ENCODE results near the gene IMP4.

IMP4 gene

DNA sequence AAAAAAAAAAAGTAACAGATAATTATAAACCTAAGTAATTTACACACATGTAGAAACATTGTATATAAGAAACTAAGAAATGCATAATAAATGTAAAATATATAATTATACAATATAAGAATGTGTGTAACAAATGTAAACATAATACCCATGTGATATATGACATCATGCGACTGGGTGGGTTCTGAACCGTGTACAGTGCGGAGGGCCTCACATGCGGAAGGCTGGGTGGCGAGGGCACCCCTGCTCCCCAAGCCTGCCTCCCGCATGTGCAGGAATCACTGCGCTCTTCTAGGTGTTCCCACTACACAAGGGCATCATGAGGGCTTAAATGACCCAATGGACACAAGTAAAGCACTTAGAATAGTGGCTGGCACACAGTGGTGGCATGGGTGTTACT, 15.2 kb downstream of the IMP4 start:
- no peak for DNase-seq (ENCODE audit: low spot score)

DNA sequence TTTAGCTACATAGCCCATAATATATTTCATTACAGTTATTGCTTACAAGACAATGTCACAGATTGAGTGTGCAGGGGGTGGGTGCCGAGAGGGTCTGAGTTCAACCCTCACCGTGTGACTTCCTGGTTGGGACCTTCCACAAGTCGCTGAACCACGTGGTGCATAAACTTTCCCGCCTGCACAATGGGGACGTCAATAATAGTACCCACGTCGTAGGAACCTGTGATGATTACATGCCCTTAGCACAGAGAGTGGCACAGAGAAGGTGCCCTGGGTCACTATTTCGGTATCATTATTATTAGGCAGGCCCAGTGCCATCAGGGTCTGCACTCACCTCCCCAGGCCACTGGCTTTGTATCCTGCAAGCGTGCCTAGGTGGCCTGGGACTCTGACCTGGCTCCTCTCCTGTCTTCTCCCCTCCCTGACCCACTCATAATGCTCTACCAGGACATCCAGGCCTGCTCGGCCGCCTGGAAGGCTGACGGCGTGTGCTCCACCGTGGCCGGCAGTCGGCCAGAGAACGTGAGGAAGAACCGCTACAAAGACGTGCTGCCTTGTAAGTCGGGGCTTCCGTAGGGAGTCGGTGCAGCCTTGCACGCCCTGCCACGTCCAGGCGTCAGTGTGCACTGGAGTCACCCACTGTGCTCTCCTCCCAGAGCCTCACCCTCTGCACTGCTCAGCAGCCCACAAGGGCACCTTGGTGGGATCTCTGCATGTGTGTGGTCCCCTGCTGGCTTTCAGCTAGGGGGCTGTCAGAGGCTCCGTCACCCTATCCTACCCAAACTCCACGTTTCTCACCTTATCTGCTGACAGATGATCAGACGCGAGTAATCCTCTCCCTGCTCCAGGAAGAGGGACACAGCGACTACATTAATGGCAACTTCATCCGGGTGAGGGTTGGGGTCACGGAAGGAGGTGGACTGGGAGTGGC, 16.0 kb downstream of the IMP4 start:
- no peak for DNase-seq (ENCODE audit: low spot score)

DNA sequence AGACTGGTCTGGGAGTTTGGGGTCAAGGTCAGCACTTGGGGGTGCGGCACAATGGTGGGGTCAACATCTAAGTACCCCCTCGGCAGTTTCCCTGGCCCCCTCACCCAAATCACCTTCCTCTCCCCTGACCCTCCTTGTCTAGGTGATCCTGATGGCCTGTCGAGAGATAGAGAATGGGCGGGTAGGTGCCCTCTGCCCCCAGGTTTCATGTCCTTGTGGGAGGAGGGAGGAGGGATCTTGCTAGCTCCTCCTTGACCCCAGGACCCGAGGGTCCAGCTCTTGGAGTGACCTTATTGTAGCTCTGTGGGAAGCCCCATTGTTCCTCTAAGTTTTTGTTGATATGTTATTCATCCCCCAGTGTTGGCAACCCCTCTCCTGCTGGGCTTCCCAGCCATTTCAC, 16.8 kb downstream of the IMP4 start:
- no peak for DNase-seq (ENCODE audit: low spot score)

DNA sequence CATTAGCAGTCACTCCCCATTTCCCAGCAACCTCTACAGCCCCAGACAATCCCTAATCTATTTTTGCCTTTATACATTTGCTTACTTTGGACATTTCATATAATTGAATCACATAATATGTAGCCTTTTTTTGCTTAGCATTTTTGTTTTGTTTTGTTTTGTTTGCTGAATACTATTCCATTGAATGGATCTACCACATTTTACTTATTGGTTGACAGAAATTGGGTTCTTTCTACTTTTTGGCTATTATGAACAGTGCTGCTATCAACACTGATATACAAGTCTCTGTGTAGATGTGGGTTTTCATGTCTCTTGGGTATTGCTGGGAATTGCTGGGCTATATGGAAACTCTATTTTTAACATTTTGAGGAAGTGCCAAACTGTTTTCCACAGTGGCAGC, 20.8 kb downstream of the IMP4 start:
- DNase-seq (ENCODE audit: low spot score), result no peak

DNA sequence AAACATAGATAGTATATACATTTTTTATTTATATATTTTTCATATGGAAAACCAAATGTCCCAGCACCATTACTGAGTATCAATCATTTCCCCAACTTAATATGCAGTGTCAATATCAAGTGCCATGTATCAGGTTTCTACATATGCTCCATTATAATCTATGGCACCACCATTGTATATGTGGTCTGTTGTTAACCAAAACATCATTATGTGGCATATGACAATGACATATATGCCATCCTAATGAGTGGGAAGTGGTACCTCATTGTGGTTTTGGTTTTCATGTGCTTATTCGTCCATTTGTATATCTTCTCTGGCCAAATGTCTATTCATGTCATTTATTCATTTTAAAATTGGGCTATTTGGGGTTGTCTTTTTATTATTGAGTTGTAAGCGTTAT, 22.4 kb downstream of the IMP4 start:
- DNase-seq (ENCODE audit: low spot score), result no peak

DNA sequence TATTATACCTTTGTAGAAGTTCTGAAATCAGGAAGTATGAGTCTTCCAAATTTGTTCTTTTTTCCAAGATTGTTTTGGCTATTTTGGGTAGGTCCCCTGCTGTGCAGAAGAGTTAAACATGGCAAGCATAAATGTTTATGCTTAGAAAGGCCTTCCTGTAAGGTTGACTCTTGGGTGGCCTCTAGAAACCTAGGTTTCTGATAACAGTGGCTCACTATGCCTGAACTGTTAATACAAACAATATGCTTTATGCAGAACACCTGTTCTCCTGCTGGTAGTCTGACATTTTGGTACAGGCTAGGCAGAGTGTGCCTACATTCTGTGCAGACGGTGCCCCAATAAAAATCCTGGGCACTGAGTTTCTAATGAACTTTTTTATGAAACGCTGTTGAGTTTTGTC, 23.3 kb downstream of the IMP4 start:
- DNase-seq (ENCODE audit: low spot score), result no peak

DNA sequence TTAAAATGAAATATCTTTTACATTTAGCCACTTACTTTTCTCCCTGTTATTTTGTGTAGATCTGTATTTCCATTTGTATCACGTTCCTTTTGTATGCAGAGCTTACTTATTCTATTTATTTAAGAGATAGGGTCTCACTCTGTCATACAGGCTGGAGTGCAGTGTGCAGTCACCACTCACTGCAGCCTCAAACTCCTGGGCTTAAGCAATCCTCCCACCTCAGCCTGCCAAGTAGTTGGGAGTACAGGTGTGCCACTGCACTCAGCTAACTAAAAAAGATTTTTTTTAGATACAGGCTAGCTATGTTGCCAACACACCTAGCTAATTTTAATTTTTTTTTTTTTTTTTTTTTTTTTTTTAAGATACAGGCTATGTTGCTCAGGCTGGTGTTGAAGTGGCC, 24.0 kb downstream of the IMP4 start:
- DNase-seq (ENCODE audit: low spot score), result no peak

DNA sequence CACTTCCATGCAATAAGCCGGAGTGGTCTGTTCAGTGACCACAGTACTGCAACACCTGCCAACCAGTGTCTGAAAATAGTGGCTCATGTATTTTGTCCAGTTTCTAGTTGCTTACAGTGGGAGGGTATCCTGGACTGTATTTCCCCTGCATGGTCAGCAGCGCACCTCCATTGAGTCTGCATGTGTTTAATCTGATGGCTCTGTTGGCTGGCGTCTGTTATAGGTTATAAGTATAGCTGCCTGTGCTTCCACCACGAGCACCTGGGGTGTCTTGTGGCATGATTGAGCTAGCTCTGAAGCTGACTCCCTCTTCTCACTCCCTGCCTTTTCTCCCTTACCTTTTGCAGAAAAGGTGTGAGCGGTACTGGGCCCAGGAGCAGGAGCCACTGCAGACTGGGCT, 26.1 kb downstream of the IMP4 start:
- DNase-seq (ENCODE audit: low spot score), result no peak

DNA sequence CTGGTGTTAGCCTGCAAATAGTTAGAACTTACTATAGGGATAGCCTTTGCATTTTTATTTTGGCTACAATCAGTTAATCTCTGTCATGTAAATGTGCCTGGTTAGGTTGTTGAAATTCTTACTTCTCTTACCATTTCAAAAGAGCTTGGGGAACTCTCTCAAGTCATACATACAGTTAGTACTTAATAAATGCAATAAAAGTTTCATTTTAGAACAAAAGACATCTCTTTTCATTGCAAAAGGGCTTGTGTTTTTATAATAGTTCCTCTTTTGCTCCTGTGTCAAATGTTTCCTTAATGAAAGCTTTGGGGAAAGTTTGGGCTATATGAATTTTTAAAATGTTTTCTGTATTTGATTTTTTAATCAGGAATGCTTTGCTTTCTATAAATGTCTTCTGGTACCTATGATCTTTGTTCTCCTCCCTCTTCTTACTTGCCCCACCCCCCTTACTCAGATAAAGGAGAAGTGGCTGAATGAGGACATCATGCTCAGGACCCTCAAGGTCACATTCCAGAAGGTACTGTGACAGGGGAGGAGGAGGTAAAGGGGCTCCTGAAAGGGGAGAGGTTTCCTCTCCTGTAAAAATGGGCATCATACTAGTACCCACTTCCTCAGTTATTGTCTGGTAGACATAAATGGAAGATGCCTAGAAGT, 26.7 kb downstream of the IMP4 start:
- DNase-seq (ENCODE audit: low spot score), result no peak

DNA sequence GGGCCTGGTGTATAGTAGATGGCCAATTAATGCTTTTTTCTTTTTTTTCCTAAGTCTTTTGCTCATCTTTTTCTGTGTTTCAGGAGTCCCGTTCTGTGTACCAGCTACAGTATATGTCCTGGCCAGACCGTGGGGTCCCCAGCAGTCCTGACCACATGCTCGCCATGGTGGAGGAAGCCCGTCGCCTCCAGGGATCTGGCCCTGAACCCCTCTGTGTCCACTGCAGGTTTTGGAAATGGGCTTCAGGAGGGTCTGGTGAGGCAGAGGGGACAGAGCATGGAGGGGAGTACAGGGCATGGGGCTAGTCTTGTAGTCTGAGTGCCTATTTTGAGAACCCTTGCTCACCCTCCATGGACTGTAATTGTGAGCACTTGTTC, 27.3 kb downstream of the IMP4 start:
- no peak for DNase-seq (ENCODE audit: low spot score)

DNA sequence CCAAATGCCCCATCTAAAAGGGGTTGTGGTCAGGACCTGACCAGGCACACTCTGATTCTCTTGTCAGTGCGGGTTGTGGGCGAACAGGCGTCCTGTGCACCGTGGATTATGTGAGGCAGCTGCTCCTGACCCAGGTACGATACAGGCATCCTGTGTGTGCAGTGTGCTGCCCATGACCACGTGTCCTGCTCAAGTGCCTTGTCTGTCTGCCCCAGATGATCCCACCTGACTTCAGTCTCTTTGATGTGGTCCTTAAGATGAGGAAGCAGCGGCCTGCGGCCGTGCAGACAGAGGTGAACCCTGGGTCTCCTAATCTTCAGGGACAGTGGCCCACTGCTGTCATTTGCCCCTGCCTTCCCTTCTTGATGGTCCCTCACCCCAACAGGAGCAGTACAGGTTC, 27.8 kb downstream of the IMP4 start:
- DNase-seq (ENCODE audit: low spot score), result peak; percentile 52

DNA sequence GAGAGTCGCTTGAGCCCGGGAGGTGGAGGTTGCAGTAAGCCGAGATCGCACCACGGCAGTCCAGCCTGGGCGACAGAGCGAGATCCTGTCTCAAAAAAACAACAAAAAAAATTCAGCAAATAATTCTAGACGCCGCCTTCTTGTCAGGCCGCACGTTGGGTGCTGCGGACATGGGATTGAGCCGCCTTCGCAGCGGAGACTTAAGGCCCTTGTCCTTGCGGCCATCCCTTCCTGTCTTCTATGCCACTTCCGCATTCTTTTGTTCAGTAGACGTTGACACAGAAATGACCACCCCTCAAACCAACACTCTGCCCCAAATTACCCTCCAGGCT, 29.0 kb downstream of the IMP4 start:
- DNase-seq (ENCODE audit: low spot score), result no peak

DNA sequence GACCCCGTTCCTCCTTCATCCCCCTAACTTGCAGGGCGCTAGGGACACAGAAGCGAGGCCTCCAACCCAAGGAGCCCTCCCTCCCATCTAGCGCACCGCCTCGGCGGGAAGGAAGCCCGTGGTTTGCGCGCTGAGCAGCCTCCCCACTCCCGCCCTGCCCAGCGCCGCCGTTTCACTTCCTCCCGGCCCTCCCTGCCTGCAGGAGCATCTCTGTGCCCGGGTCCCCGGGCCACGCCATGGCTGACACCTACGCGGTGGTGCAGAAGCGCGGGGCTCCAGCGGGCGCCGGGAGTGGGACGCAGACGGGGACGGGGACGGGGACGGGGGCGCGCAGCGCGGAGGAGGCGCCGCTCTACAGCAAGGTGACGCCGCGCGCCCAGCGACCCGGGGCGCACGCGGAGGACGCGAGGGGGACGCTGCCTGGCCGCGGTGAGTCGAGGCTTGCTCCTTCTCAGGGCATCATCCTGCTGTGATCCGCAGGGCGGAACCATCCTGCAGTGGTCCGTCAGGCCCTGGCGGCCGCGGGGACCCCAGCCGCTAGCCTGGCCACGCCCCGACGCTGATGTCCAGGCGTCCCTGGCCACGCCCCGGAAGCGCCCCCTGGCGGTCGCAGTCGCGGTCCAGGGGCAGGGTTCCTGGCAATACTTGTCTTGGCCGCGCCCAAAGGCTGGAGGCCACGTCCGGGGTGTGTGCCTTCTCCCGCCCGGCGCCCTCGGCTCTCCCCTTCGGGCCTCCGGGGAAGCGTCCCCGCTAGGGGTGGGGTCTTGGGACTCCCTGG, 29.5 kb downstream of the IMP4 start:
- peak; percentile 69 for DNase-seq (ENCODE audit: low spot score)

DNA sequence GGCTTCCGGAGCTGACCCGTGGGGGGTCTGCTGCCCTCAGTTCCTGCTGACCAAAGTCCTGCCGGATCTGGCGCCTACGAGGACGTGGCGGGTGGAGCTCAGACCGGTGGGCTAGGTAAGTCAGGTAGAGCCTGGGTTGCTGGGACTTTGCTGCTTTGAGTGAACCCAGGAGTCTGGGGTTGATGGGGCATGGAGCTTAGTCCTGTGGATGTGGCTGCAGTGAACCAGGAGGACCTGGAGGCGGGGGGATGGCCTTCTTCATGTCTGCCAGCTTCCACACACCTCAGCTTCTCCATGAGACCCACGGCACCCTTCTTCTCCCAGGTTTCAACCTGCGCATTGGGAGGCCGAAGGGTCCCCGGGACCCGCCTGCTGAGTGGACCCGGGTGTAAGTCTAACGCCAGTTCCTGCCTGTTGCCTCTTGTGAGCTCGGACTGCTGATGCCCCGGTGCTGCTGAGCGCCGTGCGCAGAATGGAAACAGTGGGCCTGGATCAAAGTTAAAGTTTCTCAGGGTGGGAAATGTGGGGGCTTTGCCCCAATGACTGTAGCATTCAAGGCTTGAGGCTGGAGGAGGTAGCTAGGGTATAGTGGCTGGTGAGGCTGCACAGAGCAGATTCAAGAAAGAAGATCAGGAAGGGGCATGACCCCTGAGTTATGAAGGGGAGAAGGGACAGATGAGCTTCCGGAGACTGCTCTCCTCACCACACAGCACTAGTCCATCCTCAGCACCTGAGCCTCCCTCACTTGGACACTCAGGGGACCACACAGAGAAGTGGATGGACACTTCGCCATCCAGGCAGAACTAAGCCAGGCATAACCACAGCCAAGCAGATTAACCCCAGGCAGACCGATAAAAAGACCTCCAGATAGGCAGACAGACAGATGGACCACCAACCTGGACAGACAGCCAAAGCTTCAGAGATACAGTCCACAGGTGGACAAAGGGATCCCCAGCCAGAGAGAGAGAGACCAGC, 30.4 kb downstream of the IMP4 start:
- DNase-seq (ENCODE audit: low spot score), result no peak

DNA sequence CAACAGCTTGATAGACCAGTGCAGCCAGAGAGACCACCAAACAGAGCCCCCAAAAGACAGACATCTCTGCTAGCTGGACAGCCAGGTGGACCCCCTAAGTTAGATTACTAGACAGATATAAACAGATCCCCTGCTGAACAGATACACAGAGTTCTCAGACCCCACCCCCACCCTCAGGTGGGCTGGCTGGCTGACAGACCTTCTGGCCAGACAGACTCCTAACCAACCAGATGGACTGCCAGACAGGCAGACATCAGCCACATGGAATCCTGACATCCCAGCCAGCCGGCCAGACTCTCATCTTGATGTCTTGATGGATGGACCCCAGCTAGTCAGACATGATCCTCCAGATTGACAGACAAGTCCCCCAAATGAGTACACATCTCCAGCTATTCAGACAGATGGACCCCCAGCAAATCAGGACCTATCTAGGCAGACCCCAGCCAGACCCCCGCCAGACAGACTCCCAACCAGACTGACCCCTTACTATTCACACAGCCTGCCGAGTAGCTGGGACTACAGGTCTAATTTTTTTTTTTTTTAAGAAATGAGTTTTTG, 31.2 kb downstream of the IMP4 start:
- DNase-seq (ENCODE audit: low spot score), result no peak

DNA sequence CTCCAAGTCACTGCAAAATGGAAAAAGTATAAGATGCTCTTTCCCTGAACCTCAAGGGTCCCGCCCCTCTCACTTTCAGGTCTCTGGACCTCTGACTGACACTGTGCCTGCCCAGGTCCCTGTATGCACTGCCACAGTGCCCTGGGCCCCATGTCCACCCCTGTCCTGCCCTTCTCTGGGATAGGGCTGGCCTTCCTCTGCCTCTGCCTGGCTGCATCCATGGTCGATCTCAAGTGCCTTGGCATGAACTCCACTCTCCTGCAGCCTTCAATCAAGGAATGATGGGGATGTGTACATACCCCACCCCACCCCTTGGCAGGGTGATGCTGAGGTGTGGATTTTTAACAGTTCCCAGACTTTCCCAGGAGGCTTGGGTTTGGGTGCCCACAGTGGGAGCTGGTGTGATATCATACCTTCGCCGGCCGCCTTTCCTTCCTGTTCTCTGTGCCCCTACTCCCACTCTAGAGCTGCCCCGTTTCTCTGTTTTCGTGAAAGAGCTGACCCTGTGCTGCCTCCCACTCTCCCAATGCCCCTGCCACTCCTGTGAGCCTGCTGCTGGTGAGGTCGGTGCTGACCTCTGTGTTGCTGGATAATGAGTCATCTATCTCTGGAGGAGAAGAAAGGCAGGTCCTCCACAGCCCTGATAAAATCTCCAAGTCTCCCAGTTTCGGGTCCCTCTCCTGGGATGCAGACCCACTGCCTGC, 32.0 kb downstream of the IMP4 start:
- DNase-seq (ENCODE audit: low spot score), result no peak

DNA sequence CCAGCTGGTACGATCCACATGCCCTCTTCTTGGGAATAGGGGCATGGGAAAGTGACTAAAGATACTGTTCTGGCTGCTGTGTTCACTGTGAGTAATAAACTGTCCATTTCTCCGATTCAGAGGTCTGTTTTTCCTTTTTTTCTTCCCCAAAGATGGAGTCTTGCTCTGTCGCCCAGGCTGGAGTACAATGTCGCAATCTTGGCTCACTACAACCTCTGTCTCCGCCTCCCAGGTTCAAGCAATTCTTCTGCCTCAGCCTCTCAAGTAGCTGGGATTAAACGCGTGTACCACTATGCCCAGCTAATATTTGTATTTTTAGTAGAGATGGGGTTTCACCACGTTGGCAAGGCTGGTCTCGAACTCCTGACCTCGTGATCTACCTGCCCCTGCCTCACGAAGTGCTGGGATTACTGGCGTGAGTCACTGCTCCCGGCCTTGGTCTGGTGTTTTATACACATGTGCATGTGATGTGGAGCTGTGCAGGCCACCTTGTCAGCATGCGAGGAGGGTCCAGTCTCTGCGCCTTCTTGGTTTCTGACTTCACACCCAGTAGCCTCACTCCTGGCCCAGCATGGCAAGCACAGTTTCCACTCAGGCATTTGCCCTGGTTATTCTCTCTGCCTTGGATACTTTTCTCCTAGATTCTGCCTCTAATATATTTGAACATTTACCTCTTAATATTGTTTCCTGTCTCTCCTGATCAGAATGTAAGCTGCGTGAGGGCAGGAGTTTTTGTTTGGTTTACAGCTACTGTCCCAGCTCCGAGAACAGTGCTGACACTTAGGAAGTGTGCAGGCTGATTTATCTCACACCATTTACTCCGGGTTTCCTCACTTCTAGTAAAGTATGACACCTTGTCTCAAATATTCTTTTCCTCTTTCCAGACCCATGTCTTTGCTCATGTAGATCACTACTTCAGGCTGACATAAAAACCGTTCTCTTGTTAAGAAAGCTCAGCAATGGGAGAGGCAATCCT, 32.9 kb downstream of the IMP4 start:
- no peak for DNase-seq (ENCODE audit: low spot score)

DNA sequence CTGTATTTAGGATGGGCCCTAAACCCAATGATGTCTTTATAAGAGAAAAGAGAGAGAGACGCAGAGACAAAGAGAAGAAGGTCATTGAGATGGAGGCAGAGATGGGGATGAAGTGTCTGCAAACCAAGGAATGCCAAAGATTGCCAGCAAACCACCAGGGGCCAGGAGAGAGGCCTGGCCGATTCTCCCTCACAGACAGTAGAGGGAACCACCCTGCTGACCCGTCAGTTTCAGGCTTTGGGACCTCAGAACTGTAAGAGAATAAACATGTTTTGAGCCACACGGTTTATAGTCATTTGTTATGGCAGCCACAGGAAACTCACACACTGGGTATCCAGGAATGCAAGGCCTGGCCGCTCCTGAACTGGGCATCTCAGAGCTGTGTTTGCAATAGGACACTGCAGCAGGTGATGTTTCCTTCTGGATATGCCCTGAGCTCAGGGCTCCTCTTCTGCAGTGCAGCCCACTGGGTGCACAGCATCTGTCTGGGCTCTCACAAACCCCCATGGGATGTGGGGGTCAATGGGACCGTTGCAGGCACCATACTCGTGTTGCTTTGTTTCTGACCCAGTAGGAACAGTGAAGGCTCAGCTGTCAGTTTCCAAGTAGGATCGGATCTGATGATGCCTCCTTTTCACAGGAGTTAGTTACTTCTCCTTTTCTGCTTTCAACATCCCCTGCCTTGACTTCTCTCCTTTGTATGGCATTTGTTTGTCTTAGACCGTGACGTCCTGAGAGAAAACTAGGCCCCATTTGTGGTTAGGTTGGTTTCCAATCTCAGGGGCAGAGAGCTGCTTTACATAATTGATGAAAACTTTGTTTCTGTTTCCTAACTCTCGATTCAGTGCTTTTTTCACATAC, 34.0 kb downstream of the IMP4 start:
- no peak for DNase-seq (ENCODE audit: low spot score)

DNA sequence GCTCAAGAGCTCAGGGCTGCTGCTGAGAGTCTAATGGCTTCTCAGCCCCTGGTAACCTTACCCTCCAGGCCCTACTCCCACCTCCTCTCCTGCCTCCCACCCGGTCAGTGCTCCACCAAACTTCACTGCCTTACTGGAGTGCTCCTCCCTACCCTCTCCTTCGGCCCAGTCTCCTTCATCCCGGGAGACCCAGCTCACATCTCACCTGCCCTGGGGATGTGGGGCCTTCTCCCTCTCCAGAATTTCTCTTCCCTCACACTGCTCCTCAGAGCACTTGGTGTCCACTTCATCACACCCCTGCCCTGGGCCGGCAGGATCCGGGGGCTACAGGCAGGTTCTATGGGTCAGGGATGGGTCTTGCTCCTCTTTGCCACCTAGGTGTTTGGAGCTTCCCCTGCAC, 34.8 kb downstream of the IMP4 start:
- no peak for DNase-seq (ENCODE audit: low spot score)
